SK-N-SH treated with all-trans-retinoic acid at 6 μM for 48 hours (cell line): ENCODE data around the gene MOV10L1.

Experiments
- ATAC-seq: fragments of 200-7000 bp; cut with Tn5 transposase; 3 replicates; pipeline ENCODE4 v1.9.1; 2020; ENCODE audit warnings: mild to moderate bottlenecking, moderate library complexity
- ARNTL ChIP-seq: fragments of 450-650 bp; formaldehyde crosslinking; IDR thresholded peaks from 2 replicates; pipeline ENCODE4 v1.5.0; 2020; ENCODE audit warnings: low read depth, mild to moderate bottlenecking, moderate library complexity, borderline replicate concordance
- BACH2 ChIP-seq: fragments of 250-450 bp; sonication (Bioruptor Pico); IDR thresholded peaks from 2 replicates; pipeline ENCODE4 v1.9.0; 2021; ENCODE audit warnings: mild to moderate bottlenecking, borderline replicate concordance
- CSDC2 ChIP-seq: fragments of 250-450 bp; sonication (Bioruptor Pico); IDR thresholded peaks from 2 replicates; pipeline ENCODE4 v1.5.0; 2020; ENCODE audit warnings: mild to moderate bottlenecking, moderate library complexity
- ESRRG ChIP-seq: fragments of 250-450 bp; sonication (Bioruptor Pico); IDR thresholded peaks from 2 replicates; pipeline ENCODE4 v1.6.1; 2021; ENCODE audit warnings: mild to moderate bottlenecking
- GLIS3 ChIP-seq: fragments of 250-450 bp; sonication (Bioruptor Pico); IDR thresholded peaks from 2 replicates; pipeline ENCODE4 v1.5.0; 2020; ENCODE audit warnings: mild to moderate bottlenecking, moderate library complexity
- ISL1 ChIP-seq: fragments of 250-450 bp; sonication (Bioruptor Pico); IDR thresholded peaks from 2 replicates; pipeline ENCODE4 v2.1.2; 2022; ENCODE audit warnings: mild to moderate bottlenecking, moderate library complexity
- OSR1 ChIP-seq: fragments of 250-450 bp; sonication (Bioruptor Pico); IDR thresholded peaks from 2 replicates; pipeline ENCODE4 v1.8.0; 2022; ENCODE audit warnings: moderate library complexity, mild to moderate bottlenecking, inconsistent platforms
- PPARA ChIP-seq: fragments of 250-450 bp; sonication (Bioruptor Pico); IDR thresholded peaks from 2 replicates; pipeline ENCODE4 v1.5.0; 2020; ENCODE audit warnings: mild to moderate bottlenecking, borderline replicate concordance
- RARB ChIP-seq: fragments of 250-450 bp; sonication (Bioruptor Pico); IDR thresholded peaks from 2 replicates; pipeline ENCODE4 v1.8.0; 2021; ENCODE audit warnings: mild to moderate bottlenecking, moderate library complexity
- SNAI2 ChIP-seq: fragments of 250-450 bp; sonication (Bioruptor Pico); IDR thresholded peaks from 2 replicates; pipeline ENCODE4 v1.5.0; 2020; ENCODE audit warnings: mild to moderate bottlenecking, moderate library complexity
- TOX ChIP-seq: fragments of 250-450 bp; sonication (Bioruptor Pico); IDR thresholded peaks from 2 replicates; pipeline ENCODE4 v1.8.0; 2021; ENCODE audit warnings: mild to moderate bottlenecking, moderate library complexity, borderline replicate concordance
- ZC3H10 ChIP-seq: fragments of 250-450 bp; sonication (Bioruptor Pico); IDR thresholded peaks from 2 replicates; pipeline ENCODE4 v1.5.1; 2021; ENCODE audit warnings: mild to moderate bottlenecking, moderate library complexity
- ZFP3 ChIP-seq: fragments of 250-450 bp; sonication (Bioruptor Pico); IDR thresholded peaks from 2 replicates; pipeline ENCODE4 v1.5.0; 2020; ENCODE audit warnings: mild to moderate bottlenecking, moderate library complexity
- ZFP30 ChIP-seq: fragments of 450-650 bp; formaldehyde crosslinking; IDR thresholded peaks from 2 replicates; pipeline ENCODE4 v1.5.0; 2022; ENCODE audit warnings: mild to moderate bottlenecking, moderate library complexity
- ZNF70 ChIP-seq: fragments of 450-650 bp; formaldehyde crosslinking; IDR thresholded peaks from 2 replicates; pipeline ENCODE4 v1.5.0; 2020; ENCODE audit warnings: mild to moderate bottlenecking, moderate library complexity
- ZNF8 ChIP-seq: fragments of 450-650 bp; formaldehyde crosslinking; IDR thresholded peaks from 2 replicates; pipeline ENCODE4 v1.5.0; 2020; ENCODE audit warnings: mild to moderate bottlenecking, moderate library complexity
- TF ChIP-seq, protein P1 (sequence below): fragments of 250-450 bp; sonication (Bioruptor Pico); IDR thresholded peaks from 2 replicates; pipeline ENCODE4 v1.5.0; 2020; ENCODE audit warnings: mild to moderate bottlenecking, moderate library complexity
- TF ChIP-seq, protein P2 (sequence below): fragments of 250-450 bp; sonication (Bioruptor Pico); IDR thresholded peaks from 2 replicates; pipeline ENCODE4 v1.5.1; 2020; ENCODE audit warnings: low read depth, mild to moderate bottlenecking, moderate library complexity
- TF ChIP-seq, protein P3 (sequence below): fragments of 250-450 bp; sonication (Bioruptor Pico); IDR thresholded peaks from 2 replicates; pipeline ENCODE4 v1.8.0; 2021; ENCODE audit warnings: low read depth, mild to moderate bottlenecking, moderate library complexity, borderline replicate concordance
- TF ChIP-seq, protein P4 (sequence below): fragments of 250-450 bp; sonication (Bioruptor Pico); IDR thresholded peaks from 2 replicates; pipeline ENCODE4 v1.5.1; 2021; ENCODE audit warnings: mild to moderate bottlenecking, moderate library complexity
- TF ChIP-seq, protein P5 (sequence below): fragments of 250-450 bp; sonication (Bioruptor Pico); IDR thresholded peaks from 2 replicates; pipeline ENCODE4 v1.8.0; 2020; ENCODE audit warnings: mild to moderate bottlenecking, moderate library complexity, borderline replicate concordance

The MOV10L1 gene

DNA sequence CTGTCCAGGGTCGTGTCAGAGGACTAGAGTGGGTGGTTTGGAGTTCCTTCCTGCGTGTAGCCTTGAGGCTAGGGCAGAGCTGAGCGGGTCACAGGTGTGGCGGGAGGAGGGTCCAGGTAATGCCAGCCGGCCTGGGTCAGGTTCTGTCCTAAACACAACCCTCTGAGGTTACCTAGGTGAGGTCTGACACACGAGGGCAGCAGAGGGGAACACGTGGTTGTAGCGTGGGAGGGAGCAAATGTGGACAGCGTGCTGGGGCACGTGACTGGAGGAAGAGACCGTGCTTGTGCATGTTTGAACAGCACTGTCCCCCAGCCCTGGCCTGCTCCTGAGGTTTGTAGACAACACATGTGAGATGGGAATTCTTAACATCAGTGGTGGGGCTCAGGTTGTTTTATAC, 13.1 kb downstream of the MOV10L1 start:
- peak; percentile 43; the same call in 2 of the 3 replicates for ATAC-seq
- TF ChIP-seq TOX (CRISPR knock-in tag) = no peak

DNA sequence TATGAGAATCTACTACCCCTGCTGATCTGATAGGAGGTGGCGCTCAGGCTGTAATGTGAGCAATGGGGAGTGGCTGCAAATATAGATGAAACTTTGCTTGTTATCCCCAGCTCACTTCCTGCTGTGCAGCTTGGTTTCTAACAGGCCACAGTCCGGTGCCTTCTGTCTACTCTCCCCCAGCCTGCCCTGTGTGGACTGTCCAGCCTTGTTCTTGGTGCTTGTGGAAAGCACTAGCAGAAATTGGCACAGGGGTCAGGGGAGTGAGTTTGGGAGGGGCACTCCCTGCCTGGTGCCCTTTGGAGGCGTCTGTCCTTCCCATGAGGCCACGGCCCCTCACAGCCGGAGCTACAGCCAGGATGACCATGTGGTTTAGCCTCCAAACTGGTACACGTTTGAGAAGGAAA, 14.3 kb downstream of the MOV10L1 start:
- peak; percentile 58 for ATAC-seq
- no peak for TF ChIP-seq PPARA
- no peak for TF ChIP-seq ARNTL (CRISPR knock-in tag)
- no peak for TF ChIP-seq ZC3H10 (CRISPR knock-in tag)
- no peak for TF ChIP-seq CSDC2 (CRISPR knock-in tag)
- no peak for TF ChIP-seq ISL1 (CRISPR knock-in tag)
- TF ChIP-seq ESRRG (CRISPR knock-in tag) = no peak
- TF ChIP-seq RARB (CRISPR knock-in tag) = no peak
- TF ChIP-seq, protein P1, sequence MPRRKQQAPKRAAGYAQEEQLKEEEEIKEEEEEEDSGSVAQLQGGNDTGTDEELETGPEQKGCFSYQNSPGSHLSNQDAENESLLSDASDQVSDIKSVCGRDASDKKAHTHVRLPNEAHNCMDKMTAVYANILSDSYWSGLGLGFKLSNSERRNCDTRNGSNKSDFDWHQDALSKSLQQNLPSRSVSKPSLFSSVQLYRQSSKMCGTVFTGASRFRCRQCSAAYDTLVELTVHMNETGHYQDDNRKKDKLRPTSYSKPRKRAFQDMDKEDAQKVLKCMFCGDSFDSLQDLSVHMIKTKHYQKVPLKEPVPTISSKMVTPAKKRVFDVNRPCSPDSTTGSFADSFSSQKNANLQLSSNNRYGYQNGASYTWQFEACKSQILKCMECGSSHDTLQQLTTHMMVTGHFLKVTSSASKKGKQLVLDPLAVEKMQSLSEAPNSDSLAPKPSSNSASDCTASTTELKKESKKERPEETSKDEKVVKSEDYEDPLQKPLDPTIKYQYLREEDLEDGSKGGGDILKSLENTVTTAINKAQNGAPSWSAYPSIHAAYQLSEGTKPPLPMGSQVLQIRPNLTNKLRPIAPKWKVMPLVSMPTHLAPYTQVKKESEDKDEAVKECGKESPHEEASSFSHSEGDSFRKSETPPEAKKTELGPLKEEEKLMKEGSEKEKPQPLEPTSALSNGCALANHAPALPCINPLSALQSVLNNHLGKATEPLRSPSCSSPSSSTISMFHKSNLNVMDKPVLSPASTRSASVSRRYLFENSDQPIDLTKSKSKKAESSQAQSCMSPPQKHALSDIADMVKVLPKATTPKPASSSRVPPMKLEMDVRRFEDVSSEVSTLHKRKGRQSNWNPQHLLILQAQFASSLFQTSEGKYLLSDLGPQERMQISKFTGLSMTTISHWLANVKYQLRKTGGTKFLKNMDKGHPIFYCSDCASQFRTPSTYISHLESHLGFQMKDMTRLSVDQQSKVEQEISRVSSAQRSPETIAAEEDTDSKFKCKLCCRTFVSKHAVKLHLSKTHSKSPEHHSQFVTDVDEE (CRISPR knock-in tag) = no peak
- no peak for TF ChIP-seq ZNF8 (CRISPR knock-in tag)
- no peak for TF ChIP-seq GLIS3
- TF ChIP-seq OSR1 (CRISPR knock-in tag) = no peak
- TF ChIP-seq, protein P2, sequence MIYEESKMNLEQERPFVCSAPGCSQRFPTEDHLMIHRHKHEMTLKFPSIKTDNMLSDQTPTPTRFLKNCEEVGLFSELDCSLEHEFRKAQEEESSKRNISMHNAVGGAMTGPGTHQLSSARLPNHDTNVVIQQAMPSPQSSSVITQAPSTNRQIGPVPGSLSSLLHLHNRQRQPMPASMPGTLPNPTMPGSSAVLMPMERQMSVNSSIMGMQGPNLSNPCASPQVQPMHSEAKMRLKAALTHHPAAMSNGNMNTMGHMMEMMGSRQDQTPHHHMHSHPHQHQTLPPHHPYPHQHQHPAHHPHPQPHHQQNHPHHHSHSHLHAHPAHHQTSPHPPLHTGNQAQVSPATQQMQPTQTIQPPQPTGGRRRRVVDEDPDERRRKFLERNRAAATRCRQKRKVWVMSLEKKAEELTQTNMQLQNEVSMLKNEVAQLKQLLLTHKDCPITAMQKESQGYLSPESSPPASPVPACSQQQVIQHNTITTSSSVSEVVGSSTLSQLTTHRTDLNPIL = no peak
- TF ChIP-seq, protein P3, sequence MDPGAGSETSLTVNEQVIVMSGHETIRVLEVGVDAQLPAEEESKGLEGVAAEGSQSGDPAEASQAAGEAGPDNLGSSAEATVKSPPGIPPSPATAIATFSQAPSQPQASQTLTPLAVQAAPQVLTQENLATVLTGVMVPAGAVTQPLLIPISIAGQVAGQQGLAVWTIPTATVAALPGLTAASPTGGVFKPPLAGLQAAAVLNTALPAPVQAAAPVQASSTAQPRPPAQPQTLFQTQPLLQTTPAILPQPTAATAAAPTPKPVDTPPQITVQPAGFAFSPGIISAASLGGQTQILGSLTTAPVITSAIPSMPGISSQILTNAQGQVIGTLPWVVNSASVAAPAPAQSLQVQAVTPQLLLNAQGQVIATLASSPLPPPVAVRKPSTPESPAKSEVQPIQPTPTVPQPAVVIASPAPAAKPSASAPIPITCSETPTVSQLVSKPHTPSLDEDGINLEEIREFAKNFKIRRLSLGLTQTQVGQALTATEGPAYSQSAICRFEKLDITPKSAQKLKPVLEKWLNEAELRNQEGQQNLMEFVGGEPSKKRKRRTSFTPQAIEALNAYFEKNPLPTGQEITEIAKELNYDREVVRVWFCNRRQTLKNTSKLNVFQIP (CRISPR knock-in tag) = no peak
- no peak for TF ChIP-seq BACH2 (CRISPR knock-in tag)
- no peak for TF ChIP-seq SNAI2

DNA sequence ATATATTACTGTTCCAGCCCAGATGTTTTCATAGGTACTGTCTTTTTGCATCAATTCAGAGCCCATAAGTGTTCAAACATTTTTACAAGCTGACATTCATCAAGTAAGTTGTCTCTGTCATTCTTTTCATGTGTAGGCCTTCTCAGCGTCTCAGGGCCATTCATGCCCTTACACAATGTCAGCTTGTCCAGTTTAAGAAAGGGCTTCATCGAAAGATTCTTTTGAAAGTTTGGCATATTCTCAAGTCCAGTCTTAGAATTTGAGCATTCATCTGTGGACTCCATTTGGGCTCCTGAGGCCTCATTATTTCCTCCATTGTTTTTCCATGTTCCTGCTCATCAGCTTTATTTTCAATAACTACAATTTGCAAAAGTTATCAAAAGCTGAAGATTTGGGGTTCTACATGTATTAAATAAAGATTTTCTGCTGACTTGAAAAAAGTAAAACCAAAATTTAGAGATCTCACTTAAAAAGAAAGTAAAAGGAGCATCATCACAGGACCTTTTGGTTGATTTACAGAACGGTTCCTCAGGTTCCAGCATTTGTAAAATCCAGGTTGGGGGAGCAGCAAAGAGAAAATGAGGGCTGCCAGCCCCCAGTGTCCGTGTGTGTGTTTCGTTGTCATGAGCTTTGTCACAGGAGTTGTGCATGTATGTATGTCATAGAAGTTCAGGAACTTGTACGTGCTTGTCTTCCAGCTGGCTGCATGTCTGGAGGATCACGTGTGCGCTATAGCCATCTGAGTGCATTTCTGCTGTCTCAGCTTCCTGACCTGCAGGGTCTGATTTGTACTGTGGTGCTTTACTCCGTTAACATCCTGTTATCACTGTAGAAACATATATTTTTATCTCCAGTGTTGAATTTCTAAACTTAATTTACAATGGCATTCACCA, 15.6 kb downstream of the MOV10L1 start:
- no peak for TF ChIP-seq ISL1 (CRISPR knock-in tag)
- TF ChIP-seq CSDC2 (CRISPR knock-in tag) = no peak
- no peak for TF ChIP-seq OSR1 (CRISPR knock-in tag)
- TF ChIP-seq TOX (CRISPR knock-in tag) = no peak
- TF ChIP-seq, protein P4, sequence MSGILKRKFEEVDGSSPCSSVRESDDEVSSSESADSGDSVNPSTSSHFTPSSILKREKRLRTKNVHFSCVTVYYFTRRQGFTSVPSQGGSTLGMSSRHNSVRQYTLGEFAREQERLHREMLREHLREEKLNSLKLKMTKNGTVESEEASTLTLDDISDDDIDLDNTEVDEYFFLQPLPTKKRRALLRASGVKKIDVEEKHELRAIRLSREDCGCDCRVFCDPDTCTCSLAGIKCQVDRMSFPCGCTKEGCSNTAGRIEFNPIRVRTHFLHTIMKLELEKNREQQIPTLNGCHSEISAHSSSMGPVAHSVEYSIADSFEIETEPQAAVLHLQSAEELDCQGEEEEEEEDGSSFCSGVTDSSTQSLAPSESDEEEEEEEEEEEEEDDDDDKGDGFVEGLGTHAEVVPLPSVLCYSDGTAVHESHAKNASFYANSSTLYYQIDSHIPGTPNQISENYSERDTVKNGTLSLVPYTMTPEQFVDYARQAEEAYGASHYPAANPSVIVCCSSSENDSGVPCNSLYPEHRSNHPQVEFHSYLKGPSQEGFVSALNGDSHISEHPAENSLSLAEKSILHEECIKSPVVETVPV (CRISPR knock-in tag) = no peak
- no peak for TF ChIP-seq ZNF8 (CRISPR knock-in tag)
- TF ChIP-seq ZFP3 = no peak
- TF ChIP-seq, protein P5, sequence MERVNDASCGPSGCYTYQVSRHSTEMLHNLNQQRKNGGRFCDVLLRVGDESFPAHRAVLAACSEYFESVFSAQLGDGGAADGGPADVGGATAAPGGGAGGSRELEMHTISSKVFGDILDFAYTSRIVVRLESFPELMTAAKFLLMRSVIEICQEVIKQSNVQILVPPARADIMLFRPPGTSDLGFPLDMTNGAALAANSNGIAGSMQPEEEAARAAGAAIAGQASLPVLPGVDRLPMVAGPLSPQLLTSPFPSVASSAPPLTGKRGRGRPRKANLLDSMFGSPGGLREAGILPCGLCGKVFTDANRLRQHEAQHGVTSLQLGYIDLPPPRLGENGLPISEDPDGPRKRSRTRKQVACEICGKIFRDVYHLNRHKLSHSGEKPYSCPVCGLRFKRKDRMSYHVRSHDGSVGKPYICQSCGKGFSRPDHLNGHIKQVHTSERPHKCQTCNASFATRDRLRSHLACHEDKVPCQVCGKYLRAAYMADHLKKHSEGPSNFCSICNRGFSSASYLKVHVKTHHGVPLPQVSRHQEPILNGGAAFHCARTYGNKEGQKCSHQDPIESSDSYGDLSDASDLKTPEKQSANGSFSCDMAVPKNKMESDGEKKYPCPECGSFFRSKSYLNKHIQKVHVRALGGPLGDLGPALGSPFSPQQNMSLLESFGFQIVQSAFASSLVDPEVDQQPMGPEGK (CRISPR knock-in tag) = no peak
- TF ChIP-seq ARNTL (CRISPR knock-in tag) = no peak
- TF ChIP-seq ZFP30 (CRISPR knock-in tag) = no peak
- no peak for TF ChIP-seq ZNF70 (CRISPR knock-in tag)
- TF ChIP-seq, protein P2 = no peak
- TF ChIP-seq, protein P3 (CRISPR knock-in tag) = no peak
- TF ChIP-seq ZC3H10 (CRISPR knock-in tag) = no peak
- TF ChIP-seq BACH2 (CRISPR knock-in tag) = no peak
- TF ChIP-seq, protein P1 (CRISPR knock-in tag) = no peak
- no peak for ATAC-seq
